Spinal cord (tissue), 10 donors: ENCODE measurements around the gene ZNF516. TPM values are rescaled to one million over a fixed set of nuclear protein-coding genes. Genes with fewer than 3 reads are reported as not detected.
A peak's percentile ranks its signal among the peaks of the same experiment; 100 is the strongest.

ENCODE experiments used
- DNase-seq, 6 donors: peaks; one replicate each; pipeline versions ENCODE4 v3.0.0 to v3.0.0-alpha.2; 2013 to 2015; ENCODE audit warnings: low spot score in 6 of 6, low read depth in 4 of 6
- H3K27ac ChIP-seq: one replicate; pipeline ENCODE4 v1.5.1; 2013; ENCODE audit warnings: low read depth, low read length, control low read depth
- H3K27me3 ChIP-seq: one replicate; pipeline ENCODE4 v1.6.1; 2013; ENCODE audit warnings: low read length; ENCODE audit not compliant: control insufficient read depth, insufficient read depth
- H3K36me3 ChIP-seq: one replicate; pipeline ENCODE4 v1.6.1; 2013; ENCODE audit warnings: low read length; ENCODE audit not compliant: control insufficient read depth, insufficient read depth
- H3K4me1 ChIP-seq: one replicate; pipeline ENCODE4 v1.6.1; 2013; ENCODE audit warnings: low read length; ENCODE audit not compliant: control insufficient read depth, insufficient read depth
- H3K4me3 ChIP-seq: one replicate; pipeline ENCODE4 v1.5.1; 2013; ENCODE audit warnings: low read depth, low read length, control low read depth
- H3K9me3 ChIP-seq: one replicate; pipeline ENCODE4 v1.6.1; 2013; ENCODE audit warnings: low read length; ENCODE audit not compliant: control insufficient read depth, insufficient read depth
- WGBS: methylation state at CpG from one replicate; pipeline ENCODE4 v1.1.5; 2013; ENCODE audit warnings: missing lambda C conversion rate; ENCODE audit not compliant: insufficient coverage; 5-methylcytosine and 5-hydroxymethylcytosine counted together
- polyA plus RNA-seq, 2 donors: library from polyadenylated mRNA; unstranded; fragments of 120-200 nt; gene quantifications; one replicate each; pipeline ENCODE4 v1.2.1, GENCODE V29; 2013; ENCODE audit not compliant: insufficient read length in 2 of 2
- total RNA-seq, 2 donors: library from RNA; depleted of rRNA in 1 of 2; stranded (reverse); fragments of 120-200 nt in 1 of 2; fragments of >200 nt in 1 of 2; gene quantifications; one replicate each; pipeline versions ENCODE4 v1.2.3 to v1.2.4, GENCODE V29; 2013 to 2014
- donor health status: healthy.

ZNF516 gene
- total and polyA plus RNA-seq, 4 donors = 25.1 to 33.8 (median 28.0) TPM

GRCh38 chr18:76487070-76487469, 8.0 kb downstream of the ZNF516 start:
- no peaks in the 10 kb centered on the region for H3K9me3 ChIP-seq
- no peak overlapping the region for H3K27ac ChIP-seq
- DNase-seq = peak in 1 of 6 donors; percentile 59
- WGBS = 58% methylated on average over 3 of the region's 5 CpGs
- H3K36me3 ChIP-seq = peaks cover 6% of the 10 kb centered on the region
- H3K27me3 ChIP-seq = no peaks in the 10 kb centered on the region
- H3K4me3 ChIP-seq = no peak overlapping the region
- peaks cover 31% of the 10 kb centered on the region for H3K4me1 ChIP-seq

- Histone ChIP-seq H3K9me3 (no peaks in the 10 kb centered on the region), H3K27ac (no peak overlapping the region), H3K4me3 (no peak overlapping the region), H3K36me3 (peaks cover 6% of the 10 kb centered on the region), H3K4me1 (peaks cover 26% of the 10 kb centered on the region), H3K27me3 (no peaks in the 10 kb centered on the region)
- WGBS = no CpG with 5 or more reads among the region's 6 CpGs
- no peak for DNase-seq
Observed at GRCh38 chr18:76486574-76486973, 8.5 kb downstream of the ZNF516 start.

GRCh38 chr18:76486038-76486437, 9.0 kb downstream of the ZNF516 start:
- Histone ChIP-seq H3K4me3 (no peak overlapping the region), H3K9me3 (no peaks in the 10 kb centered on the region), H3K27me3 (no peaks in the 10 kb centered on the region), H3K36me3 (peaks cover 6% of the 10 kb centered on the region), H3K4me1 (peaks cover 26% of the 10 kb centered on the region), H3K27ac (no peak overlapping the region)
- DNase-seq = no peak
- WGBS = 75% methylated on average over 2 of the region's 3 CpGs

GRCh38 chr18:76484749-76485387, 10.2 kb downstream of the ZNF516 start:
- H3K9me3 ChIP-seq = no peaks in the 10 kb centered on the region
- peaks cover 24% of the 10 kb centered on the region for H3K4me1 ChIP-seq
- H3K4me3 ChIP-seq = no peak overlapping the region
- WGBS = no CpG with 5 or more reads among the region's 6 CpGs
- peaks cover 6% of the 10 kb centered on the region for H3K36me3 ChIP-seq
- H3K27me3 ChIP-seq = no peaks in the 10 kb centered on the region
- no peak for DNase-seq
- no peak overlapping the region for H3K27ac ChIP-seq

GRCh38 chr18:76483780-76484179, 11.3 kb downstream of the ZNF516 start:
- DNase-seq = no peak
- Histone ChIP-seq H3K27me3 (no peaks in the 10 kb centered on the region), H3K4me1 (peaks cover 31% of the 10 kb centered on the region), H3K36me3 (peaks cover 6% of the 10 kb centered on the region), H3K4me3 (no peak overlapping the region), H3K9me3 (no peaks in the 10 kb centered on the region), H3K27ac (no peak overlapping the region)
- 71% methylated on average over 10 of the region's 10 CpGs for WGBS

- WGBS = 84% methylated on average over 11 of the region's 15 CpGs
- no peak for DNase-seq
- Histone ChIP-seq H3K4me3 (no peak overlapping the region), H3K27me3 (no peaks in the 10 kb centered on the region), H3K27ac (no peak overlapping the region), H3K36me3 (peaks cover 6% of the 10 kb centered on the region), H3K4me1 (peaks cover 28% of the 10 kb centered on the region), H3K9me3 (no peaks in the 10 kb centered on the region)
Observed at GRCh38 chr18:76482971-76483691, 11.9 kb downstream of the ZNF516 start.

- peaks cover 21% of the 10 kb centered on the region for H3K4me1 ChIP-seq
- WGBS = 92% methylated on average over 7 of the region's 13 CpGs
- H3K36me3 ChIP-seq = peaks cover 6% of the 10 kb centered on the region
- H3K27me3 ChIP-seq = no peaks in the 10 kb centered on the region
- no peak overlapping the region for H3K27ac ChIP-seq
- no peak for DNase-seq
- no peak overlapping the region for H3K4me3 ChIP-seq
- H3K9me3 ChIP-seq = no peaks in the 10 kb centered on the region
Observed at GRCh38 chr18:76482267-76482666, 12.8 kb downstream of the ZNF516 start.

GRCh38 chr18:76480913-76481312, 14.1 kb downstream of the ZNF516 start:
- Histone ChIP-seq H3K4me1 (peaks cover 19% of the 10 kb centered on the region), H3K4me3 (no peak overlapping the region), H3K9me3 (no peaks in the 10 kb centered on the region), H3K27me3 (no peaks in the 10 kb centered on the region), H3K27ac (no peak overlapping the region), H3K36me3 (peaks cover 6% of the 10 kb centered on the region)
- WGBS = 50% methylated on average over 2 of the region's 3 CpGs
- DNase-seq = no peak

GRCh38 chr18:76479351-76480238, 15.4 kb downstream of the ZNF516 start:
- H3K36me3 ChIP-seq = peaks cover 6% of the 10 kb centered on the region
- no peak overlapping the region for H3K27ac ChIP-seq
- no peaks in the 10 kb centered on the region for H3K27me3 ChIP-seq
- no peaks in the 10 kb centered on the region for H3K9me3 ChIP-seq
- H3K4me1 ChIP-seq = peaks cover 22% of the 10 kb centered on the region
- DNase-seq = no peak
- 68% methylated on average over 11 of the region's 13 CpGs for WGBS
- no peak overlapping the region for H3K4me3 ChIP-seq
